ENCODE data around the gene LPIN1. TPM values are rescaled to one million over a fixed set of nuclear protein-coding genes. Genes with fewer than 3 reads are reported as not detected.

LPIN1 gene
- total and polyA plus RNA-seq, 2 of the 13 experiments (the other 11 are each of a cell fraction or from before 2014, with no cell fraction given), result 9.7 to 19.4 TPM

GRCh38 chr2:11746376-11746806, at the start of gene LPIN1 (continued):
- TF ChIP-seq KDM5B (CRISPR knock-in tag; IDR thresholded peaks at IDR 0.05; ENCODE audit: borderline replicate concordance) (0 out of 2 replicates have a peak, but pooled peaks have one; percentile 2), SP2 (CRISPR knock-in tag; IDR thresholded peaks at IDR 0.05) (no peak), GTF3A (CRISPR knock-in tag; conservative IDR thresholded peaks at IDR 0.05) (no peak), FOXP4 (CRISPR knock-in tag; IDR thresholded peaks at IDR 0.05) (0 out of 2 replicates have a peak, but pooled peaks have one; percentile 9), SAP130 (CRISPR knock-in tag; IDR thresholded peaks at IDR 0.05; ENCODE audit: low read depth) (peak; percentile 73), ZNF660 (CRISPR knock-in tag; IDR thresholded peaks at IDR 0.05; ENCODE audit: borderline replicate concordance, low read depth) (no peak), FOXP1 (IDR thresholded peaks at IDR 0.05) (no peak), FOXP1 (CRISPR knock-in tag; IDR thresholded peaks at IDR 0.05) (no peak), ZNF230 (CRISPR knock-in tag; IDR thresholded peaks at IDR 0.05) (no peak), DR1 (CRISPR knock-in tag; IDR thresholded peaks at IDR 0.05) (no peak; the same call in 1 of the 2 replicates), ZNF17 (CRISPR knock-in tag; IDR thresholded peaks at IDR 0.05) (no peak), ZEB1 (IDR thresholded peaks at IDR 0.05; ENCODE audit: insufficient replicate concordance, low read depth) (peak; percentile 93), NCOA2 (CRISPR knock-in tag; IDR thresholded peaks at IDR 0.05) (0 out of 2 replicates have a peak, but pooled peaks have one; percentile 2), ARNT2 (CRISPR knock-in tag; IDR thresholded peaks at IDR 0.05; ENCODE audit: low read depth) (peak; percentile 82), NRL (CRISPR knock-in tag; IDR thresholded peaks at IDR 0.05; ENCODE audit: borderline replicate concordance) (no peak), PAXIP1 (CRISPR knock-in tag; conservative IDR thresholded peaks at IDR 0.05) (peak; percentile 2; the same call in 1 of the 2 replicates), ZNF121 (CRISPR knock-in tag; IDR thresholded peaks at IDR 0.05) (no peak), ETV6 (CRISPR knock-in tag; conservative IDR thresholded peaks at IDR 0.05) (no peak), SOX13 (IDR thresholded peaks at IDR 0.05) (no peak), SOX13 (CRISPR knock-in tag; conservative IDR thresholded peaks at IDR 0.05 in 1 of 2, IDR thresholded peaks at IDR 0.05 in 1 of 2) (peak in 1 of 2 experiments; percentile 22; a peak in 1 of 4 replicates), DPF2 (CRISPR knock-in tag; IDR thresholded peaks at IDR 0.05; ENCODE audit: borderline replicate concordance, low read depth) (no peak), POLR2G (IDR thresholded peaks at IDR 0.05; ENCODE audit: low read depth, low read length) (peak; percentile 56), KMT2A (CRISPR knock-in tag; IDR thresholded peaks at IDR 0.05) (no peak), CCDC6 (CRISPR knock-in tag; IDR thresholded peaks at IDR 0.05) (0 out of 2 replicates have a peak, but pooled peaks have one; percentile 3), ZNF275 (CRISPR knock-in tag; IDR thresholded peaks at IDR 0.05; ENCODE audit: borderline replicate concordance) (0 out of 2 replicates have a peak, but pooled peaks have one; percentile 8), POGZ (CRISPR knock-in tag; IDR thresholded peaks at IDR 0.05) (no peak)
